GM18870 (cell line): Measurements from ENCODE around the gene ALG9.
A peak's percentile ranks its signal among the peaks of the same experiment; 100 is the strongest.

Source experiments
- ATAC-seq: cut with Tn5 transposase; IDR thresholded peaks from one replicate; pipeline ENCODE4 v1.9.1; 2021; ENCODE audit warnings: moderate library complexity; ENCODE audit not compliant: unreplicated experiment

ALG9 gene

DNA sequence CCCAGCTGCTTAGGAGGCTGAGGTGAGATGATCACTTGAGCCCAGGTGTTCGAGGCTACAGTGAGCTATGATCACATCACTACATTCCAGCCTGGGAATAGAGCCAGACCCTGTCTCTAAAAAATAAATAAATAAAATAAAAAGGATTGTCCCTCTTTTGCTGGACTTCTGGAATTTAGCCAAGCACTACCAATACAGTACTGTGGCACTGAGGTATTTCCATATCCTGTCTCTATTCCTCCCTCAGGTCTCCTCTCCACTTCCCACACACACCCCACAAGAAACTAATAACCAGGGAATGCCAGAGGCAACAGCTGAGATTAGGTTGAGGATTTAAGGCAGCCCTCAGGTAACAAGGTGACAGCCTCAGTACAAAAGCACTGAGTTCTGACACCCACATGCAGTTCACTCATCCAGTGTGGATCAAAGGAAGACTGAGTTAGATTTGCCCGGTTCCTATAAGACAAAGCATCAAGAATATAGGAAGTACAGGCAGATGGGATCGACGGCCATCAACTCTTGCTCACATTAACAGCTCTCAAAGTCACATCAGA is 100.7 kb downstream of the ALG9 start:
- no peak for ATAC-seq

DNA sequence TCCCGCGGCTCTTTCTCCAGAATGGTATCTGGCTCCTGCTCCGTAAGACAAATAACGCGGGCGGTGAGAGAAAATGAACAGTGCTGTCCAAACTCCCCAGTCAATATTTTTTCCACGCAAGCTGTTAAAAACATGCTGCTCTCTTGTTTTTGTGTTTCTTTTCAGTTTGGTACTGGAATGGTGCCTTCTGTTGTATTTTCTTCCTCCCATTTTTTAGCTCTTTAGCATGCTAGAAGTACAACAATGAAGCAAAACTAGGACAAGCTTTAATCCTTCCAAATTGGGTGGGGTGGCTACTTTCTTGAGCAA is 104.6 kb downstream of the ALG9 start:
- ATAC-seq, result no peak

DNA sequence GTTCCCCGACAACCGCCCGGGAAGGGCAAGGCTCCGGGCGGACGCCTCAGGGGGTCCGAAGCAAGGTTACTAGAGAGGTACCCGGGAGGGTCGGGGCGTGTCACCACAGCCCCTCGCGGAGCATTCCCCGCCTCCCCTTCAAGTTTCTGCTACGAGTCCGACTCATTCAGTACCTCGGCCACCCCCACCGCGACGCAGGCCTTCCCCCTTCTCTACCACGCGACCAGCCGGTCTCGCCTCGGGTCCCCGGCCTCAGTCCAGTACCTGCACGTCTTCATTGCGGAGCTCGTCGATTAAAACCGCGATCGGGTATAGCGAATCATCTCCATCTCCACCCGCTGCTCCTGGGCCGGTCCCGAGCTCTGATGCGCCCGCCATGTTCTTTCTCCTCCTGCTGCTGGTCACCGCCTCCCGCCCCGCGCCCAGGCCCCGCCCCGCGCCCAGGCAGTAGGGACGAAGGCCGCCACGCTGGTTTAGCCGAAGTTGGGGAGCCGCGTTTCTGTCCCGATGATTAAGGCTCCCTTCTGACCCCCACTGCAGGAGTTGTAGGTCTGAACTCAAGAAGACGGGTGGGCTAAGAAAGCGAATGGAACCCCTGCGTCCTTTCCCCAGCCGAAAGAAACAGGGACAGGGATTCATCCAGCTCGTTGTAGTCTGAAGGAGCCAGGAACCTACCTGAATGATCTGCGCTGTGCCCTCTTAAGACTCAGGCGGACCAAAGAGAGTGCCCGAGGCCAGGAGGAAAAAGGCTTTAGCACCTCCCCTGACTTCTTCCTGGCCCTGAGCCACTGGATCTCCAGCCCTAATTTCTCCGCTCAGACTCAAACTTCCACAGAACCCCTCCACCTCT is 105.2 kb downstream of the ALG9 start, which contains the start of gene PPP2R1B:
Gene PPP2R1B (minus strand): TSS at position 406 of the 850 bp plus-strand sequence. CDS start 28 bp downstream, at position 378.
- peak; percentile 67 for ATAC-seq

DNA sequence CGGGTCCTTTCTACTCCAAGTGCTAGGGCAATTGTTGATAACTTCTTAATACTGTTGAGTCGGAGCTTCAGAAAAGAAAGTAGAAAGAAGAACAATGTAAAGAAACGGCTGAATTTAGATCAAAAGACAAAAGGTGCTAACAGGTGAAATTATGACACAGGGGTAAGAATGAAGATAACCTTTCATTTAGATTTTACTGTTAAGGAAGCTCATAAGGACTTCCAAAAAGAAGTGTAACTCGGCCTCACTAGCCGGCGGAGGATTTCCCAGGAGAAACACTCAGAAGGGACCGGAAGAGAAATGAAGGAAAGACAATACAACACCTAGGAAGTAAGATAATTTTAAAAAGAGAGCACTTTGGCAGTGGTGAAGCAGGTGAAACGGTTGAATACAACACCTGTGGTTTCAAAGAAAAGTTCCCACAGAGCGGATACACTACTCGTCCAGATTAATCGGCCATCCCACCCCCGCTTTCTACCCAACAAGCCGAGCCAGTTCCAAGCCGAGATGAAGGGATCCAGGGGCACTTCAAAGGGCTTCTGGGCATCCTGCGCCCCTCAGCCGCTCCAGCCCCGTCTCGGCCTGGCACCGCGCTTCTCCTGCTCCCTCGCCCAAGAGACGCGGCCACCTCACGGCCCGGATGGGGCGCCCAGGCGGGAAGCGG is 105.9 kb downstream of the ALG9 start:
- ATAC-seq, result peak; percentile 23

DNA sequence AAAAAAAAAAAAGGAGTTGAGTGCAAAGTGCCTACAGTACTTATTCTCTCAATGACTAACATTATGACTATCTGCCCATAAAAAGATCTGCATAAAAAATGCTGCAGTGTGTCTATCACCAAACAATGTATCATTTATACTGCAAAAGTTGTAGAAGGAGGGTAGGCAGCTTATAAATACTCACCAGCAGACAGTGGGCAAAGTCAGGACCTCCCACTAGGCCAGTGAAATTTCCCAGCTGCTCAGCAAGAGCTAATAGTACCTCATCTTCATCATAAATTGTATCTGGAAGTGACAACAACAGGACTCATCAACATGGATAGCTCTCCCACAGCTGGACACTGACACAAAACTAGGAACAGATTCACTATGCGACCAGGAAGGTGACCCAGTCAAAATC is 106.8 kb downstream of the ALG9 start:
- no peak for ATAC-seq

DNA sequence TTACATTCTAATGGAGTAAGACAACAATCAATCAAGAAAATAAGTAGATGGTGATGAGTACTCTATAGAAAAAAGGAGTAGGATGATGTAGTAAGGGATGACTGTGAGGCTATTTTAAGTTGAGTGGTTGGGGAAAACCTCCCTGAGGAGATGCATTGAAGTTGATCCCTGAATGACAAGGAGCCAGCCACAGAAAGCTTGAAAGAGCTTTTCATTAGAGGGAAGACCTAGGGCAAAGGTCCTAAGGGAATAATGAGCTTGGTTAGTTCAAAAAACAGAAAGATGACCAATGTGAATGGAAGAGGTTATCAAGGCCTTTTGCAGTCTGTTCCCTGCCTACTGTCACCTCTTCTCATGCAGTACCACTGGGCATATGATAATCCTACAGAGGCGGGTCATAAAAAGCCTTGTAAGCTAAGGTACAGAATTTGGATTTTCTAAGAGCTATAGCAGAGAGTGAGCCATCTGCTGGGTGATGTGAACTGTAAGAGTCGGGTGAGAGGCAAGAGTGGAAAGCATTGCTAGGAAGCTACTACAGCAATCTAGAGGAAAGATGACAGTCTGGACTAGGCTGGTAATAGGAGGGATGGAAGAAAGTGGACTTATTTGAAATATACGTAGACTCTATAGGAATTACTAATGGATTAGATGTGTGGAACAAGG is 108.3 kb downstream of the ALG9 start:
- no peak for ATAC-seq

DNA sequence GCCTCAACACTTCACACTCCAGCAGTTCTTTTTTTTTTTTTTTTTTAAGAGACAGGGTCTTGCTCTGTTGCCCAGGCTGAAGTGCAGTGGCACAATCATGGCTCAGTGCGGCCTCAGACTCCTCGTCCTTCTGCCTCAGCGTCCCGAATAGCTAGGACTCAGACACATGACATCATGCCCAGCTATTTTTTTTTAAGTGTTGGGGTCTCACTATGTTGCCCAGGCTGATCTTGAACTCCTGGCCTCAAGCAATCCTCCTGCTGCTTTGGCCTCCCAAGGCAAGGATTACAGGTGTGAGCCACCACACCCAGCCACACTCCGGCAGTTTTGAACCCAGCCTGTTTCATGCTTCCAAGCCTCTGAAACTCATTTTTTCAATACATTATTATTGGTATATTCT is 108.9 kb downstream of the ALG9 start:
- ATAC-seq, result no peak

DNA sequence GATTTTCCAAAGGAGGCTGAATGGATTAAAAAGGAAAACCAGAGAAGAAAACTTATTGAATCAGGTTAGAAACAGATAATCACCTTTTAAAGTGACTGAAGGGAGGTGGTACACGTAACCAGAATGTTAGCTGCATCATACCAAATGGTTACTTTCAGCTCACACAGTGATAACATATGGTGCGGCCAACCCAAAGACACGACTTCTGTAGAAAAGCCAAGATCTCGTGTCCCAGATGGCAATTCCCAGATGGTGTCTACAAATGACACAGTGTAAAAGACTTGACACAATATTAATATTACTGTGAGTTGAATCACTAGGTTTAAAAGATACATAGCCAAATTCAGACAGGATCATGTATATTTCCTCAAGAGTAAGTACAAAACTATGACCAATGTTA is 110.3 kb downstream of the ALG9 start:
- no peak for ATAC-seq

DNA sequence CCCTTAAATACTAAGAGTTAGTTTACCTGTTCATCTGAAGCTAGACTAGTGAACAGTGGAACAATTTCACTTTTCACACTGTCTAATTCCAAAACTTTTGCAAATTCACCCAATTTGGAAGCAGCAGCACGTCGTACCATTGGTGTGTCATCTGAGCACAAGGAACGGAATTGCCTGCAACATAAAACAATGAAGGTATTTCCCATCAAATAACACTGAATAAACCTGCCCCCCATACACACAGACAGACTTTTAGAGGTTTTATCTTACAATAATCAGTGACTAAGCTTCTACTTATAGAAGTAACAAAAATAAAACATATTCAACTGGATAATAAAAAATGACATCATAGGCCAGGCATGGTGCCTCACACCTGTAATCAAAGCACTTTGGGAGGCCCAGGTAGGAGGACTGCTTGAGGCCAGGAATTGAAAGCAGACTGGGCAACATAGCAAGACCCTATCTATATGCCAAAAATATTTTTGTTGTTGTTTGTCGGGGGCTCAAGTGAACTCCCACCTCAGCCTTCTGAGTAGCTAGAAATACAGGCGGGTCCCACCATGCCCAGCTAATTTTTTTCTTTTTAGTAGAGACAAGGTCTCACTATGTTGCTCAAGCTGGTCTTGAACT is 111.5 kb downstream of the ALG9 start:
- no peak for ATAC-seq

DNA sequence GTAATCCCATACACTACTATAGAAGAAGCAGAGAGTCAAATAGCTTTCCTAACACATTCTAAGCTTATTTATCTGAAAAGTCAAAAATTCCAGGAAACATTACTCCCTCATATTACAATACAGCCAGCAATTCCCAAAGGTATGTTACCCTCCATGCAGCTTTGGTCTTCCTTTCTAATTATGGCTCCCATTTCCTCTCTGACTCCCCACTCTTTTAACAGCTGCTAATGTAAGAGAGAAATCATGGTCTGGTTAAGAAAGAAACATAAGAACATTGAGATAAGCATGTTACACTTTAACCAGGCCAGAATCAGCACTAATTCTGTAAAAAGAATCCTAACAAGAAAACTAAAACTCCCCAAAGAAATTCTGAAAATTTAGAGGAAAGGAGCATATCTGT is 112.0 kb downstream of the ALG9 start:
- no peak for ATAC-seq

DNA sequence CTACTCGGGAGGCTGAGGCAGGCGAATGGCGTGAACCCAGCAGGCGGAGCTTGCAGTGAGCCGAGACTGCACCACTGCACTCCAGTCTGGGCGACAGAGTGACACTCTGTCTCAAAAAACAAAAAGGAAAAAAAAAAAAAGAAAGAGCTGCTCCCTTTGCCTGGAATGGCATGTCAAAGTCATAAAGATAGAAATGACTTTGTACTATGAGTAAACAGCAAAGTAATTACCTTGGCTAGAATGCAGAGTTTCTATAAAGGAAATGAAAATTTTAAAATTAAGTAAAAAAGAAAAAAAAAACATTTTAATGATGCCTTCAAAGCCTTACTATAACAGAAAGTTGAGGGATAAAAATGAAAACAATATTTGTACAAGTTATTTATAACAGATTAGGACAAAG is 115.3 kb downstream of the ALG9 start:
- ATAC-seq, result no peak

DNA sequence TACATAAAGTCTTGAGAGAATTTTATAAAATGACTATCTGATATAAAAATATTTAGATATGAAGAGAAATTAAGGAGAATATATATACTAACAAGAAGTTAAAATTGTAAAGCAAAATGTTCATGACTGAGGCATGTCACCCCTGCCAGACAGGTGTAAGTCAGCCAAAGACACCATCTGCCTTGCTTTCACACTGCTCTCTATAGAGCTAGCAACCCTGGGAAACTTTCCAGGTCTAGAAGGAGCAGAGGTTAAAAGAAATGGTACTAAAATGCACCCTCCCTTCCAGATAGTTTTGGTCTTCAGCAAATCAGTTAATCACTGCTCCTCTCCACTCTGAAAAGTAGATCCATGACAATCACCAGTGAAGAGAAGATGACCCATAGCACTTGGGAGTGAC is 121.7 kb downstream of the ALG9 start:
- ATAC-seq, result no peak

DNA sequence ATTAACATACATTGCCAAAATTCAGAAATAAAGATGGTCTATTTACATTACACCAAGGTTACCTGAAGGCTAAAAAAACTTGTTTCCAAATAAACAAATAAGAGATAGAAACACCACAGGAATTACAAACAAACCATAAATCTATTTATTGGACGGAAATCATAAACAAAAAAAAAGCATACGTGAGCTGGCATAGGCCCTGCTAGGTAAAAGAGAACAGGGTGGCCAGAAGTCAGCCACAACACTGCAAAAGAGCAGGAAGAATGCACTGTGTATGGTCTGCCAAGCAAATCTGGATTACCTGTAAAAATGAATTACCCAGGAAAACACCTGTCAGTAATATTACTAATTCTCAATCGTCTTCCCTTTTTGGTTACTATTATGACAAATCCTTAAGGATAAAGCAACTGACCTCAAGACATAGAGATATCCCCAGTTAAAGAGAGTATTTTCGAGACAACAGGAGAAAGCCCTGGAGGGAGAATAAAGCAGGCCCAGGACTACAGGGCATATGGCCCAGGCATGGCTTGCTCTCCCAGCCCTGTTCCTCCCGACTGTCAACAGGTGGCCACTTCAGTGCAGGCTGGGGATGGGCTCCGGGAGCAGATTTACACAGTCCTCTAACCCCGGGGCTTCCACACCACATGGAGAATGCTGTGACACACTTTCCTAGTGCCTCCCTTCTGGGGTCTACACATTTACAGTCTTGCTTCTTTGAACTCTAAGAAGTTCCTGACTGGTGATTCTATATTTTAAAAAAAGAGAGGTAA is 123.2 kb downstream of the ALG9 start:
- ATAC-seq, result no peak

DNA sequence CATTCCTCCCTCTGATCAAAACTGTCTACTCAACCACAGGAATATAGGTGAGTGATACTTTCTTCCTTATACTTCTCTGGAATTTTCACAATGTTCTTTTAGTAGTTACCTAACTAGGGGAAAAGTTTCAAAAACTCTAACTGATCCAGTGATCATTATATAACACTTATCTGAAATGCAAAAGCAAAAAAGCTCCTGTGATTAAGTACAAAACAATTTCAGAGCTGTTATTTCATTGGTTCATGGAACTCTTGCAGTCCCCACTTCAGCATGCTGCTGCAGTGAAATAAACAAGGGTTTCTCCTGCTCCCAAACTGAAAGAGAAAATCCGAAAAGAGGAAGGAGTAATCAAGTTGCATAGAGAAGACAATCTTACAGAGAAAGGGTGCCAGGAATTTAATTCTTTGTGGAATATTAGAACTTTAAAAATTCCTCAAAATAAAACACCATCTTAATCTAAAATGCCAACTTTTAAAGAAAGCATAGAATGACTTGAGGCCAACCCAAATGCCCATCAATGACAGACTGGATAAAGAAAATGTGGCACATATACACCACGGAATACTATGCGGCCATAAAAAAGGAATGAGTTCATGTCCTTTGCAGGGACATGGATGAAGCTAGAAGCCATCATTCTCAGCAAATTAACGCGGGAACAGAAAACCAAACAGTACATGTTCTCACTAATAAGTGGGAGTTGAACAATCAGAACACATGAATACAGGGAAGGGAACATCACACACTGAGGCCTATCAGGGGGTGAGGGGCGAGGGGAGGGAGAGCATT is 125.5 kb downstream of the ALG9 start:
- ATAC-seq, result no peak

DNA sequence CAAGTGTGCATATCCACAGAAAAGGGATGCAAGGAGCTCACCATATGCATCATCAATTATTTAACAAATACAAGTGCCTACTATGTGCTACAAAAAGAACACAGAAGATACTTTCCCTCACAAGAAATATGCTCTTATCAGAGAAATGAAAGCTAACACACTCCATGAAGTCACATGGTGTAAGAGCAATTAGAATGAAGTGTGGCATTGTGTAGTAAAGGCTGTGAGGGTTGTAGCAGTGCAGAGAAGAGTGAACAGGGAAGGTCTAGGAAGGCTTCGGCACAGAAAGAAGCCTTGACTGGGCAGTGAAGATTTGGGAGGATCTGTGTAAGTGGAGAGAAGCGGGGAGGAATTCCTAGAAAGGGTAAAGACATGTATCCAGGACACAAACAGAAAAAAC is 127.7 kb downstream of the ALG9 start:
- ATAC-seq, result no peak

DNA sequence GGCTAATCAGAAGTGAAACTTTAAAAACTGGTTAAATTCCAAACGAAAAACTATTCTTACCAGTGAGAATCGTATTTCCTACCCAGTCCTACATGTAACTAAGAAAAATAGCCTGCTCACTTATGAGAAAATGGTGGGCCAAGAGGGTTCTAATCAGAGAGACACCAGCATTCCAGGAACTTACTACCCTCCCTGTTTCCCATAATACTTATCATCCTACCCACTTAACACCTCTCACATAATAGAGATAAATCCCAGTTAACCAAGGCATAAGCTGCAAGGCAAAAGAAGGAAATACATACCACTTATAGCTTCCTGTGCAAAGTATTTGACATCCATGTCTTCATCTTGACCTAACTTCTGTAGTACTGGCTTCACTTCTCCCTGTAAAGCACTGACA is 129.6 kb downstream of the ALG9 start:
- ATAC-seq, result no peak

DNA sequence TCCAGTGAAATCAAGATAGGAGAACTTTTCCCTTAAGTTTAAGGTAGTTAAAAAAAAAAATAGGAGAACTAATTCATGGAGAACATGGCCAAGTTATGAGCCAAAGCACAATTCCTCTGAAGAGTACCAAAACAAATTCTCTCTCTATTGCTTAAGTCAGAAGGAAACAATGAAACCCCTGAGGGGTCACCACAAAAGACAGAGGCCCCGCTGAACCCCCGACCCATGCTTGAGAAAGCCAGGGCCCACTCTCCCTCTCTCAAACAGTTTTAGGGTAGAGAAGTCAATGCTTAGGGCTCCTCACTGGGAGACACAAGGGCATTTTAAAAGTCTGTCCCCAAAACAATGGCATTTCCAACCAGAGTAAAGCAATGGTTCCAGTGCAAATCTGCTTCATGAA is 132.1 kb downstream of the ALG9 start:
- no peak for ATAC-seq

DNA sequence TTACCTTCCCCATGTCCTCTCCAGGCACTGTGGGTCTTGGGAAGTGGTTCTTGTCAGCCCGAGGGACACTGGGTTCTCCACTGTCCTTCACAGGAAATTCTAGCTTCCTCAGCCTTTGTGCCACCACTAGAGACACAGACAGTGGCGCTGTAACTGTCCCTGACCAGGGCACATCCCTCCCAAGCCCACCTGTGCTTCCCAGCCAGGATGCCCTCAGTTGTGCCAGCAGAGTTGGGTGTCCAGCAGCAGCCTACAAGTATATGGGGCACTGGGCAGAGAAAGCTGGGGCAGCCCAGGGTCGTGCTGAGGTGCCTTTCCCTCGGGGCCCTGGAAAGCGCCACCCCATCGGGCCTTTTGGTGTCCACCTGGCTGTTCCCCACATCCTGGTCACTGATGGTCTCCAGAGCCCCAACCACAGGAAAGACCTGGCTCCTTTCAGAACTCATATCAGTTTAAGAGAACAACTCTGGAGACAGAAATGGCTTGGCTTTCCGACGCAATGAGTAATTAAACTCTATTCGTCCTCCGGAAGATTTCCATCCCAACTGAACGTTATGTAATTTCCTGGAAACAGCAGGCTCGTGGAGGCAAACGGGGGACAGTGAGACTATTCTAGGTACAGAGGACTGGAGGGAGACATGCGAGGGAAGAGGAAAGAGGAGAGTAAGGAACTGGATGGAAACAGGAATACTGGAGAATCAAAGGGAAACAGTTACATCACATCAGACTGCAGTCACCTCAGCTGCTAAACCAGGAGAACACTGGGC is 133.8 kb downstream of the ALG9 start:
- ATAC-seq, result no peak
